ENCODE results near the gene TAF3.

- TF ChIP-seq CTCF (IDR thresholded peaks at IDR 0.05; ENCODE audit: insufficient read depth, low read length, poor library complexity, severe bottlenecking) (no peak), EZH2phosphoT487 (conservative IDR thresholded peaks at IDR 0.05; ENCODE audit: low read length) (no peak)
Observed at GRCh38 chr10:7948371-7949000, 130.2 kb downstream of the TAF3 start.

All from SU-DHL-6 (cell line).